Fibroblast of mammary gland (primary cell): Measurements from ENCODE around the gene CHI3L2.

Experiments used
- DNase-seq: peaks from one replicate; pipeline ENCODE4 v3.0.0-alpha.2; 2010; ENCODE audit warnings: low read depth
- H3K4me3 ChIP-seq: 2 replicates; pipeline ENCODE4 v1.5.1; 2011; ENCODE audit warnings: low read depth, mild to moderate bottlenecking, low read length, moderate library complexity; ENCODE audit not compliant: control insufficient read depth
- TF ChIP-seq, protein P1 (sequence below): conservative IDR thresholded peaks from 2 replicates; pipeline ENCODE4 v1.5.1; 2011; ENCODE audit warnings: low read depth, low read length, inconsistent platforms; ENCODE audit not compliant: control insufficient read depth, insufficient read depth

Gene CHI3L2

DNA sequence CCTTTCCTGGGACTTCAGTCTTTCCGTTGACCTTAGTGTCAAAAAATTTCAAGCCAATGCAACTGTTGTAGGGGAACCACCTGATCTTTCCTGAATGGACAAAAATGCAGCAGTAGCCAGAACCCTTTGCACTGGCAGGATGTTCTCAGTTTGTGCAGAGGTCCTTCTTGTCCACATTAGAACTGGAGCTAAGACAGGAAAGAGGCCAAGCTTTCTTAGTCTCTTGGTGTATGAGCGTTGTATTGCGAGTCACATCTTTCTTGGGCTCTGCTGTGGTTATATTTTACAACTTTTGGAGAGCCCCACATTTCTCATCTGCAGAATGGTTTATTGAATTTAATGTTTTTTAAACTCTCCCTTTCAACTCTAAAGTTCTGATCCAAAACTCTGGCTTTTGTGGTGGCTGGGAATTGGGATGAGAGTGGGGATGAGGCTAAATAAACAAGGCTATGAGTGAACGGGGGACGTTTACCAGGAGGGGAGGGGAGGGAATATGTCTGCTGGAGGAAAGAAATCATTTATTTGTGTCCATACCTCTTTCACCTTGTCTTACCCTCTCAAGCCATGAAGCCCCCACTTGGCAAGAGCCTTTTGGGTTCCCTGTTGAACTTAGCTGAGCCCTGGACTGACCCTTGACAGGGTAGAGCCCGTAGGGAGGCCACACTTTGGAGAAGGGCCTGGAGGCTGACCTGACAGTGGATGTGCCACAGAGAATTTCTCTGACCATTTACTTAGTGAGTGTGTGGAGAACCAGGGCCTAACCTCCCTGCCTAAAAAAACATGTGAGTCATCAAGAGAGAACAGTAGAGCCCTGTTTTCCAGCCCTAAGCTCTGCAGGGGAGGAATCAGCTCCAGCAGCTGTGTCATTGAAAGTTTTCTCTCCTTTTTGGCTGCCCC lies 586 bp downstream of the CHI3L2 start:
- TF ChIP-seq, protein P1, sequence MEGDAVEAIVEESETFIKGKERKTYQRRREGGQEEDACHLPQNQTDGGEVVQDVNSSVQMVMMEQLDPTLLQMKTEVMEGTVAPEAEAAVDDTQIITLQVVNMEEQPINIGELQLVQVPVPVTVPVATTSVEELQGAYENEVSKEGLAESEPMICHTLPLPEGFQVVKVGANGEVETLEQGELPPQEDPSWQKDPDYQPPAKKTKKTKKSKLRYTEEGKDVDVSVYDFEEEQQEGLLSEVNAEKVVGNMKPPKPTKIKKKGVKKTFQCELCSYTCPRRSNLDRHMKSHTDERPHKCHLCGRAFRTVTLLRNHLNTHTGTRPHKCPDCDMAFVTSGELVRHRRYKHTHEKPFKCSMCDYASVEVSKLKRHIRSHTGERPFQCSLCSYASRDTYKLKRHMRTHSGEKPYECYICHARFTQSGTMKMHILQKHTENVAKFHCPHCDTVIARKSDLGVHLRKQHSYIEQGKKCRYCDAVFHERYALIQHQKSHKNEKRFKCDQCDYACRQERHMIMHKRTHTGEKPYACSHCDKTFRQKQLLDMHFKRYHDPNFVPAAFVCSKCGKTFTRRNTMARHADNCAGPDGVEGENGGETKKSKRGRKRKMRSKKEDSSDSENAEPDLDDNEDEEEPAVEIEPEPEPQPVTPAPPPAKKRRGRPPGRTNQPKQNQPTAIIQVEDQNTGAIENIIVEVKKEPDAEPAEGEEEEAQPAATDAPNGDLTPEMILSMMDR = no peak
- no peak overlapping the region for H3K4me3 ChIP-seq
- peak; percentile 93 for DNase-seq

DNA sequence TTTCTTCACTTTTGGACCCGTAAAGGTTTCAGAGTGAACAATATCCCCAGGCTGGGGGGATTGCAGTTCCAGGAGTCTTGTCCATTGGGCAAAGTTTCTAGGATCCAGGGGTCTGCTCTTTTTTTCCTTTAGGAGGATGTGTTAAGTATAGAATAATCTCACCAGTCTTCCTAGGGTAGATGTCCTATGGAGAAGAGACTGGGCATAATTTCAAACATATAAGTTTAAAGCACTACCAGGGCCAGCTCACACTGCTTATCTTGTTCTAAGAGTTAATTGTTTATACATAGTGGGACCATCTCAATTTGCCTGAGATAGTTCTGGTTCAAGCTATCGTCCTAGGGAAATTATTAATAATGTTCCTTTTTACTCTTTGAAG lies 1.2 kb downstream of the CHI3L2 start:
- DNase-seq = no peak
- H3K4me3 ChIP-seq = no peak overlapping the region
- TF ChIP-seq, protein P1 = no peak

DNA sequence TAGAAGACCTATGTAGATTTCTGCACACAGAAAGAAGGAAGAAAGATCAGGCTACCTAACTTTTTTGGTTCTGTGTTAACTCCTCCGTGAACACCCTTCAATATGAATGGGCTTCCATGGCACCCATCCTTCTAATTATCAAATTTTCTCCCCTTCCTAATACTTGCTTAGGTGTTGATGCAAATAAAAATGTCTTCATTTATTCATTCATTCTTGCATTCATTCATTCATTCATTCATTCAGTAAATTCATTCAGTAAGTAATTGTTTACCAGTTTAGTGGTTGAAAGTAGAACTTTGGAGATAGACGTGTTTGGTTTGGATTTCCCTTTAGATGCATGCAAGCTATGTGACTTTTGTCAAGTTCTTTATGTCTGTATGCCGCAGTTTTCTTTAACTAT lies 4.6 kb downstream of the CHI3L2 start:
- TF ChIP-seq, protein P1 = no peak
- DNase-seq = no peak
- H3K4me3 ChIP-seq = no peak overlapping the region

DNA sequence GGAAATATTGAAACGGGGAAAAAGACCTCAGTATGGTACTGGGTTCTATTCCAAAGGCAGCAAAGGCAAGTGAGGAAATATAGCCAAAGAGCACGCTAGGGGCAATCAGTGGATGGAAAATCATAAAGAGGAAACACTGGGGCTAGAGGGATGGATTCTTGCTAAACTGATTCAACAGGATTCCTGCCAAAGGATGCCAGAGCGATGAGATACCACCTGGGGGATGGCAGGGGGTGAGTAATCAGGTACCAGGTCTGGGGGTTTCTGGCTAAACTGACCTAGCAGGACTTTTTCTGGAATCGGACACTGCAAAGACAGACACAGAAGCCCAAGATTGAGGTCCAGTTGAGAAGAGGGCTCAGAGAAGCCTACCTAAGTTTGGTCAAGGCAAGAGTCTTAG lies 6.7 kb downstream of the CHI3L2 start:
- peak; percentile 33 for DNase-seq
- TF ChIP-seq, protein P1 = no peak

DNA sequence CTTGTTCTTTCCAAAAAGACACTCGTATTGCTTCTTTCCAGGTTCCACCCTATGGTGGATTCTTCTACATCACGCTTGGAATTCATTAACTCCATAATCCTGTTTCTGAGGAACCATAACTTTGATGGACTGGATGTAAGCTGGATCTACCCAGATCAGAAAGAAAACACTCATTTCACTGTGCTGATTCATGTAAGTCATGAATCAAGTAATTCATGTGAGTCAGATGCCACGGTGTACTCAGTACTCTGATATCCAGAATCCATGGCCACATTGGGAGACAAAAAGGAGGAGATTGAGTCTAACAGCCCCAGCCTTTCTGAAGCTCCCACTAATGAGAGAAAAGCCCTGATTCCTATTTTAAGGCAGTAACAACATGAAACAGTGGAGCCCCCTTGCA lies 7.4 kb downstream of the CHI3L2 start:
- TF ChIP-seq, protein P1 = no peak
- peak; percentile 78 for DNase-seq
- H3K4me3 ChIP-seq = no peak overlapping the region

More for the DNA sequence above, 6.7 kb downstream of the CHI3L2 start:
- H3K4me3 ChIP-seq = no peak overlapping the region

DNA sequence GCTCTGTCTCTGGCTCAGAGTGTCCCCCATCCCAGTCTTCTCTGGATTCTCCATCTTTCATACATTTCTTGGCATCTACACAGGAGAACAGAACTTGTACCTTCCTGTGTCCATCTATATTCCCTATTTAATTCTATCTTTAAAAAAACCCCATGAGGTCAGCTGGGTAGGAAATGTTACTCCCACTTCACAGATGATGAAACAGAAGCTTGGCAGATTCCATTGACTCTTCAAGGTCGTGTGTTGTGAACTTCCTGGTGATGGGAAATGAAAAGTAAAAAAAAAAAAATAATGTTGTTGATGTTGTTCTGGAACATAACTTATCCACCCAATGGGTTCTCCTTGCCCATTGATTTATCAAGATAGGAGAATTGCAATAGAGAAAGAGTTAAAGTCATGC lies 8.9 kb downstream of the CHI3L2 start:
- TF ChIP-seq, protein P1 = no peak
- H3K4me3 ChIP-seq = no peak overlapping the region
- DNase-seq = peak; percentile 20
